ENCODE measurements around the gene CDC123. TPM values are rescaled to one million over a fixed set of nuclear protein-coding genes. Genes with fewer than 3 reads are reported as not detected.
A peak's percentile ranks its signal among the peaks of the same experiment; 100 is the strongest.
"Not testable (repeated sequence)": the region's sequence is repeated elsewhere in the genome, so short reads cannot be mapped to it uniquely, and the experiment has no call there.

The CDC123 gene
- total RNA-seq, 2 experiments from 2014 or later, result 129 to 151 TPM

DNA sequence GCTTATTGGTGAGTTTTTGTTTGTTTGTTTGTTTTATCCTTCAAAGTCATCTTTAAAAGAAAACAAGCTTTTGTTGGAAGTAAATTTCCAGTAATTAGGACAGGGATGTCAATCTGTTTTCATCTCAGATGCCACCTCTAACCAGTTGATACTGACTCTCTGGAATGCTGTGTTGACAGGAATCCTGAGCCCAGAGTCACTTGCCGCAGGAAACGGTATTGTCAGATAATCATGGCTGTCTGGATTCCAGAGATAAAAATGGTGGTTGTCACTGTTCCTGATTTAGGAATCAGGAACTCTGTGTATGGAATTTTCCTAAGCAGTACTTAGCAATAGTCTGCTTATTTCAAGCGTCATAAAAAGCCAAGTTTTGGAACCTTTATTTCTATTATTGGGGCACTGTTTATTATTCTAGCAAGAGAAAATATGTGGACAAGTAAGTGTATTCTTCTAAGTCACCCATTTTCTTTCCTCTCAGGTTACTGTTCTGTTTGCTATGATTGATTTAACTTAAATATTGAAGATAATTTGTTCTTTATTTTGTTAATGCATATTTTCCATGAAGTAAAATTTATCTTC, 39.2 kb downstream of the CDC123 start:
- no peak overlapping the region for H3K4me3 Mint-ChIP-seq
- H3K4me1 Mint-ChIP-seq, result peaks cover 4% of the 10 kb centered on the region
- H3K36me3 Mint-ChIP-seq (ENCODE audit: low read depth), result peaks cover 46% of the 10 kb centered on the region
- no peaks in the 10 kb centered on the region for H3K27me3 Mint-ChIP-seq
- no peaks in the 10 kb centered on the region for H3K9me3 Mint-ChIP-seq (ENCODE audit: low read depth)
- intact Hi-C loops (cut with DNase I, micrococcal nuclease), result no loop called here
- POLR2A ChIA-PET, result no interaction called here
- DNase-seq (no peak), ATAC-seq (no peak)
- H3K27ac Mint-ChIP-seq, result no peak overlapping the region
- CTCF ChIA-PET, result no interaction called here

DNA sequence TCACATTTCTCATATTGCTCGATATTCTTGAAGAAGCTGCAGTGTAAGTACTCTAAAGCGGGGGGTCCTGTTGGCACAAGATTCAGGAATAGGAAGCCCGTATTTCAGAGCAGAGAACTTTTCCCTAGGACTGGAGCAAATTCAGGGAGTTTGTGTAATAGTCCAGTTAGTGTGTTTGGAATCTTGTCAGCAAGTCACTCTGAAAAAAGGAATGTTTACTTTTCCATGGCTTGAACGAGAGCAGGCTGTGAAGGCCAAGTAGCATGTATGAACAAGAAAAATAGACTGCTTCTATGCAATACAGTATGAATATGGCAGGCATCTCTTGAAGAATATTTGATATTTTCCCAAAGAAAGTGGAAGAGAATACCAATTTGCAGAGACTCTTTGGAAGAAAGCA, 39.8 kb downstream of the CDC123 start:
- no peak for DNase-seq
- H3K36me3 Mint-ChIP-seq (ENCODE audit: low read depth), result peaks cover 49% of the 10 kb centered on the region
- H3K27ac Mint-ChIP-seq, result no peak overlapping the region
- peaks cover 10% of the 10 kb centered on the region for H3K4me1 Mint-ChIP-seq
- no peaks in the 10 kb centered on the region for H3K27me3 Mint-ChIP-seq
- ATAC-seq, result no peak
- intact Hi-C loops (cut with DNase I, micrococcal nuclease), result no loop called here
- POLR2A ChIA-PET, result no interaction called here
- CTCF ChIA-PET, result no interaction called here
- no peaks in the 10 kb centered on the region for H3K9me3 Mint-ChIP-seq (ENCODE audit: low read depth)
- no peak overlapping the region for H3K4me3 Mint-ChIP-seq

DNA sequence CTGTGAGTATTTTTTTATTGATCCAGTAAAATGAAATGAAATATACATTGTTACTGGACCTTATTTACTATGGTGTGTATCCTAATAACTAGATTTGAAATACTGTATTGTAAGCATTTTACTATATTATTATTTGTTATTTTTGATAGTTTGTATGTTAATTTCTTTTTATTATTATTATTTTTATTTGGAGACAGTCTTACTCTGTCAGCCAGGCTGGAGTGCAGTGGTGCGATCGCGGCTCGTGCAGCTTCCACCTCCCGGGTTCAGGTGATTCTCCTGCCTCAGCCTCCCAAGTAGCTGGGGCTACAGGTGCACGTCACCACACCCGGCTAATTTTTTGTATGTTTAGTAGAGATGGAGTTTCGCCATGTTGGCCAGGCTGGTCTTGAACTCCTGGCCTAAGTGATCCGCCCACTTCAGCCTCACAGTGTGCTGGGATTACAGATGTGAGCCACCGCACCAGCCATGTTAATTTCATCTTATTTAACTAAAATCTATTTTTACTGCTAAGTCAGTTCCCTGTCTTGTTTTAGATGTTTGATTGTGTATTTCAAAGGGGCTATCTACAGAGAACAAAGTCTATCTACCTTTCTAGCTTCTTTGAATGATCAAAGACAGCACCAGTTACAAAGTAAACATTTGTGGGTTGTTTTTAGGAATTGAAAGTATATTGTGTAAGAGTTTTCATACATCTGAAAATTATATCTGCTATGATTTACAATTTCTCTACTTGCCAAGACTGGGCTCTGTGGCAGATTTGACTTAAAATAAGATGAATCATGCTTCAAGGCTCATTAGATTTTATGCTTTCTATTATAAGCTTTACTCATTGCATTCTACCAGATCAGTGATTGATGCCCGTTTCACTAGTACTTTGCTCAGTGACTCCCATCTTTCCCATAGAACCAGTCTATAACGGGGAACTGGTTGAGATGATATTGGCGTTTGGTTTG, 41.6 kb downstream of the CDC123 start:
- DNase-seq (no peak), ATAC-seq (no peak)
- Mint-ChIP-seq H3K4me3 (no peak overlapping the region), H3K27me3 (no peaks in the 10 kb centered on the region), H3K36me3 (ENCODE audit: low read depth) (peaks cover 57% of the 10 kb centered on the region), H3K9me3 (ENCODE audit: low read depth) (no peaks in the 10 kb centered on the region), H3K27ac (no peak overlapping the region), H3K4me1 (peaks cover 27% of the 10 kb centered on the region)
- intact Hi-C loops (cut with DNase I, micrococcal nuclease), result no loop called here
- CTCF ChIA-PET, result interaction anchor here (0.5 to 1.0 kb wide), 2 partner anchors 22 to 470 kb away, joined by 3 to 4 read pairs; no protein-coding TSS in a partner anchor
- POLR2A ChIA-PET, result no interaction called here

DNA sequence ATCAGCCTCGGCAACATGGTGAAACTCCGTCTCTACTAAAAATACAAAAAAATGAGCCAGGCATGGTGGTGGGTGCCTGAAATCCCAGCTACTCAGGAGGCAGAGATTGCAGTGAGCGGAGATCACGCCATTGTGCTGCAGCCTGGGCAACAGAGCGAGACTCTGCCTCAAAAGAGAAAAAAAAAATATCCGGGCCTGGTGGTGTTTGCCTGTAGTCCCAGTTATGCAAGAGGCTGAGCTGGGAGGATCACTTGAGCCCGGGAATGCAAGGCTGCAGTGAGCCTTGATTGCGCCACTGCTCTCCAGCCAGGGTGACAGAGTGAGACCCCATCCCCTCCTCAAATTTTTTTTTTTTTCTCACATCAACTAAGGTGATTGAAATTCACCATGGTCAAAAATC, 42.8 kb downstream of the CDC123 start:
- Mint-ChIP-seq H3K4me1 (peaks cover 31% of the 10 kb centered on the region), H3K27ac (no peak overlapping the region)
- POLR2A ChIA-PET, result interaction anchor here (0.6 kb wide), 1 partner anchor 420 kb away, joined by 3 read pairs; no protein-coding TSS in a partner anchor

DNA sequence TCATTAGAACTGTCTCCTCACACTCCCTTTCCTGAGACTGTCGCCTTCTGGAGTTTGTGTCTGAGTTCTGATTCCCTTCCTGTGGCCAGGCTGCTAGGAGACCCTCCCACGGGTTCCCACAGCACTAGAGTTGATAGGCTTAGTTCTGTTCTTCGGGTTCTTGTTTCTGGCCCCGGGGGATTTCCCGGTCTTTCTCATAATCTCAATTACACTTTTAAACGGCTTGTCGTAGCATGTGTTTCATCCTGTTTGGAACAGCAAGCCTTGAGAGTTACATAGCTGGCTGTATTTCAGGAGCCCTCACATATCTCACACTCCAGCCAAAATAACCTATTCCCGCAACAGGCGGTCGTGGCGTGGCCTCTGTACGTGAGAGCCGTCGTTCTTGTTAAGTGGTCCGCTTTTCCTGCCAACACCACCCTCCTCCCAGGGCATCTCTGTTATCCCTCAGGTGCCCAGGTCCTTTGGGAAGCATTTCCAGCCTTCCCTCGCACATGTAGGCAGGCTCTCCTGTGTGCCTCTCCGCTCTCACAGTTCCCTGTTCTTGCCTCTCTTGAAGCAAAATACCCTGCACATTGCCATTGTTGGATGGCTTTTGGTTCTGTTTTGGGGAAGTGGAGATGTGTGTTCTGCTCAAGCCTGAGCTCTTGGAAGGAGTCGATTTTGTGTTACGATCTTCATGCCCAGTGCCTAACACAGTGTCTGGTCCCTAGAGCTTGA, 46.0 kb downstream of the CDC123 start:
- Mint-ChIP-seq H3K27ac (peak overlapping the region; percentile 86), H3K27me3 (no peaks in the 10 kb centered on the region), H3K4me3 (peak overlapping the region; percentile 54), H3K4me1 (peaks cover 31% of the 10 kb centered on the region), H3K9me3 (ENCODE audit: low read depth) (no peaks in the 10 kb centered on the region), H3K36me3 (ENCODE audit: low read depth) (peaks cover 61% of the 10 kb centered on the region)
- ChIA-PET POLR2A (interaction anchor here (0.6 to 0.7 kb wide), 2 partner anchors 105 to 539 kb away, joined by 3 read pairs; no protein-coding TSS in a partner anchor), CTCF (interaction anchor here (0.6 to 1.5 kb wide), 2 partner anchors 9 to 10 kb away, joined by 4 read pairs; no protein-coding TSS in a partner anchor)
- DNase-seq (peak; percentile 85), ATAC-seq (peak; percentile 95)
- intact Hi-C loops (cut with DNase I, micrococcal nuclease), result loop anchor here in 1 of 2 experiments (5.0 kb wide), 1 partner anchor 40 kb away; no protein-coding TSS in a partner anchor

More for the DNA sequence above, 42.8 kb downstream of the CDC123 start:
- ATAC-seq (no peak), DNase-seq (no peak)
- H3K4me3 Mint-ChIP-seq, result no peak overlapping the region
- H3K9me3 Mint-ChIP-seq (ENCODE audit: low read depth), result no peaks in the 10 kb centered on the region
- H3K27me3 Mint-ChIP-seq, result no peaks in the 10 kb centered on the region
- CTCF ChIA-PET, result interaction anchor here (0.9 kb wide), 1 partner anchor 109 kb away, joined by 3 read pairs; no protein-coding TSS in a partner anchor
- H3K36me3 Mint-ChIP-seq (ENCODE audit: low read depth), result peaks cover 62% of the 10 kb centered on the region
- intact Hi-C loops (cut with DNase I, micrococcal nuclease), result no loop called here

DNA sequence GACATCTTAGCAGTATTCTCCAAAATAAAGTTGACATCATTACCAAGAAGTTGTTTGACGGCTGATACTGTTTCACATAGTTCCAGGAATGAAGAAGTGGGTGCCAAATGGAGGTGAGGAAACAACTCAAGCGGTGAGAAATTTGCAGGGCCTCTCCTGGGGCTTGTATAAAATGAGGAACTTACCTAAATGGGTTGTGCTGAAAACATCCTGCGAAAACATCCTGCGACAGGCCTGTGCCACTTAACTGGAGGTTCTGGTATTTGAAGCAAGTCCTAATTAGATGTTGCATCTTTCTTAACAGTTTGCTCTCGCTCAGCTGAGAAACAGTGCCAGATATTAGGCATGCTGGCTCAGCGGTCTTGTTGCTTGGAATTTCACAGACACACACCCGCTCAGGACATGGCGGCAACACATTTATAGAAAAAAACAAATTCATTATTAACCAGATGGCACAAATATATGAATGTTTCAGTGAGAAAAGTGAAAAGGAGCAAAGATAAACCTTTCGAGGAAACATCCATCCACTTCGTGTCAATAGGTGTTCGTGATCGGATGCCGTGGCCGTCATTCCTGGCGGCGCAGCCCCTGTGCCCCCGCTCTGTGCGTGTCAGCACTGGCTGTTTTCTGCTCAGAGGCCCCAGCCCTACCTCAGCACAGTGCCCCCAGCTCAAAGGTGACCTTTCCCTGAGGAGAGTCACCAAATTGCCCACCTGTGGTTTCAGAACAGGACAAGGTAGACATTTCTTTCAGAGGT, 48.1 kb downstream of the CDC123 start:
- Mint-ChIP-seq H3K27ac (peak overlapping the region; percentile 65), H3K36me3 (ENCODE audit: low read depth) (peaks cover 60% of the 10 kb centered on the region), H3K27me3 (no peaks in the 10 kb centered on the region), H3K4me1 (peaks cover 31% of the 10 kb centered on the region), H3K4me3 (no peak overlapping the region), H3K9me3 (ENCODE audit: low read depth) (no peaks in the 10 kb centered on the region)
- intact Hi-C loops (cut with DNase I, micrococcal nuclease), result loop anchor here in 1 of 2 experiments (5.0 kb wide), 1 partner anchor 42 kb away; no protein-coding TSS in a partner anchor
- CTCF ChIA-PET, result interaction anchor here (0.6 to 1.0 kb wide), 2 partner anchors 8 to 417 kb away, joined by 3 to 4 read pairs; no protein-coding TSS in a partner anchor
- POLR2A ChIA-PET, result no interaction called here
- DNase-seq (no peak), ATAC-seq (no peak)

DNA sequence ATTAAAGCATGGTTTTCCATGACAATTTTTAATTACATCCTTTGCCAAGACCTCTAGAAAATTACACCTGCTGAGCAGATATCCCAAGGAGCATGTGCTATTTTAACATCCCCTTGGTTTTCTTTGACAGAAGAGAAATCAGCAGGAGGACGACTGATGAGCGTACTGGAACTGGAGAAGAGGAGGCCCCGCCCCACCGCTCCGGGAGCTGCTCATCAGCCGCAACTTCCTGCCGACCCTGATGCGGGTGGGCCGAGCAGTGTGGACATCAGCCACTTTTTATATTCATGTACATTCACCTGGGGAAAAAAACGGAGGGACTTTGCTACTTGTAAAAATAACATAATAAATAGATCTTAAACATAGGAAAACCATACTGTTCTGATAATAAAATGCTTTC, 54.2 kb downstream of the CDC123 start:
- Mint-ChIP-seq H3K27ac (no peak overlapping the region), H3K9me3 (ENCODE audit: low read depth) (no peaks in the 10 kb centered on the region), H3K36me3 (ENCODE audit: low read depth) (peaks cover 40% of the 10 kb centered on the region), H3K4me1 (no peaks in the 10 kb centered on the region), H3K27me3 (no peaks in the 10 kb centered on the region), H3K4me3 (no peak overlapping the region)
- CTCF ChIA-PET, result interaction anchor here (0.6 to 1.5 kb wide), 3 partner anchors 36 to 406 kb away, joined by 3 to 7 read pairs (median 4); no protein-coding TSS in a partner anchor
- ATAC-seq, result no peak
- DNase-seq, result no peak
- intact Hi-C loops (cut with DNase I, micrococcal nuclease), result no loop called here
- POLR2A ChIA-PET, result interaction anchor here (0.6 kb wide), 1 partner anchor 28 kb away, joined by 3 read pairs; no protein-coding TSS in a partner anchor

DNA sequence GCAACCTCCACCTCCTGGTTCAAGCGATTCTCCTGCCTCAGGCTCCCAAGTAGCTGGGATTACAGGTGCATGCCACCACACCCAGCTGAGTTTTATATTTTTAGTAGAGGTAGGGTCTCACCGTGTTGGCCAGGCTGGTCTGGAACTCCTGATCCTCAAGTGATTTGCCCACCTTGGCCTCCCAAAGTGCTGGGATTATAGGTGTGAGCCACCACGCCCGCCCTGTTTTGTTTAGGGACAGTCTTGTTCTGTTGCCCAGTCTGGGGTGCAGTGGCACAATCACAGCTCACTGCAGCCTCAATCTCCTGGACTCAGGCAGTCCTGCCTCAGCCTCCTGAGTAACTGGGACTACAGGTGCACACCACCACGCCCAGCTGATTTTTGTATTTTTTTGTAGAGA, 54.7 kb downstream of the CDC123 start:
- intact Hi-C loops (cut with DNase I, micrococcal nuclease); H3K27me3 Mint-ChIP-seq; ATAC-seq; H3K9me3 Mint-ChIP-seq (ENCODE audit: low read depth); DNase-seq; H3K4me1 Mint-ChIP-seq; H3K4me3 Mint-ChIP-seq; H3K27ac Mint-ChIP-seq: not testable (repeated sequence)
- CTCF ChIA-PET, result interaction anchor here (0.6 to 1.5 kb wide), 5 partner anchors 8 to 406 kb away, joined by 3 to 7 read pairs (median 3); no protein-coding TSS in a partner anchor
- H3K36me3 Mint-ChIP-seq (ENCODE audit: low read depth), result peaks cover 39% of the 10 kb centered on the region
- POLR2A ChIA-PET, result interaction anchor here (0.6 kb wide), 1 partner anchor 27 kb away, joined by 3 read pairs; no protein-coding TSS in a partner anchor

DNA sequence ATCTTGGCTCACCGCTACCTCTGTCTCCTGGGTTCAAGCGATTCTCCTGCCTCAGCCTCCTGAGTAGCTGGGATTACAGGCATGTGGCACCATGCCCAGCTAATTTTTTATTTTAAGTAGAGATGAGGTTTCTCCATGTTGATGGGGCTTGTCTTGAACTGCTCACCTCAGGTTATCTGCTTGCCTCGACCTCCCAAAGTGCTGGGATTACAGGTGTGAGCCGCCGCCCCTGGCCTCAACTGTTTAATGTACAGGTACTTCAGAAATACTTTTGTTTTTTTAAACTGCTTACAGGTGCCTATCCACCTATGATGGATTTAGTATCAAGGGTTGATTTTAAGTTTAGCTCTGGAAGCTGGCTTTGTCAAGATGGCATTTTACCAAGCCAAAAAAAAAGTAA, 55.6 kb downstream of the CDC123 start:
- no peaks in the 10 kb centered on the region for H3K4me1 Mint-ChIP-seq
- H3K9me3 Mint-ChIP-seq (ENCODE audit: low read depth), result no peaks in the 10 kb centered on the region
- H3K36me3 Mint-ChIP-seq (ENCODE audit: low read depth), result peaks cover 30% of the 10 kb centered on the region
- no peaks in the 10 kb centered on the region for H3K27me3 Mint-ChIP-seq
- DNase-seq (no peak), ATAC-seq (no peak)
- POLR2A ChIA-PET, result no interaction called here
- no peak overlapping the region for H3K4me3 Mint-ChIP-seq
- H3K27ac Mint-ChIP-seq, result no peak overlapping the region
- intact Hi-C loops (cut with DNase I, micrococcal nuclease), result no loop called here
- CTCF ChIA-PET, result interaction anchor here (0.8 to 1.5 kb wide), 5 partner anchors 9 to 405 kb away, joined by 3 to 7 read pairs (median 4); no protein-coding TSS in a partner anchor

DNA sequence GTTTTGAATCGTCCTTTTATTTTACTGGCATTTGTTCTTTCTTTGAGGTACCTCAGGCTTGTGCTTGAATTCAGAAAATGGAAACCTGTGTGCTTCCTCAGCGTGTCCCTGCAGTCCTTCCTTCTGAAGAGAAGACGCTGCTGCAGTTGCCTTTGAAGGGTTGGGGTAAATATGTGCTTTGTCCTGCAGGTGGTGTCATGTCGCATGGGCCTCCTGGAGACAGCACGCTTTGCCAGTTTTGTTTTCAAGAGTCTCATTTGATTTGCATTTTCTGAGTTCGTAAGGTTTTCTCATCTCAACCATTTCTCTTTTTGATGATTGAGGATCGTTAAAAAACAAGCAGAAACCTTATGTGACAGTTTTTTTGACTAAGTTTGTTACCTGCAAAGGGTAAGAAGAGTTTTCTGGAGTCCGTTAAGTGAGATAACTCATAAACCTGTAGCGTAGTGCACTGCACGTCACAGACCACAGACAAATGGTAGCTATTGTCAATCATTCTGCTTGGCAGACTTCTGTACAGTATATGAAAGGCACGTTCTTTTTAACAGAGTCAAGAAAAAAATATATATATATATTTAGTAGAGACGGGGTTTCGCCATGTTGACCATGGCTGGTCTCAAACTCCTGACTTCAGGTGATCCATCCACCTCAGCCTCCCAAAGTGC, 57.0 kb downstream of the CDC123 start:
- H3K27ac Mint-ChIP-seq, result no peak overlapping the region

More for the DNA sequence above, 57.0 kb downstream of the CDC123 start:
- Mint-ChIP-seq H3K4me1 (no peaks in the 10 kb centered on the region), H3K9me3 (ENCODE audit: low read depth) (no peaks in the 10 kb centered on the region), H3K27me3 (no peaks in the 10 kb centered on the region), H3K4me3 (no peak overlapping the region), H3K36me3 (ENCODE audit: low read depth) (peaks cover 19% of the 10 kb centered on the region)
- ChIA-PET CTCF (interaction anchor here (0.7 to 1.5 kb wide), 8 partner anchors 8 to 458 kb away, joined by 3 to 5 read pairs (median 4); no protein-coding TSS in a partner anchor), POLR2A (no interaction called here)
- intact Hi-C loops (cut with DNase I, micrococcal nuclease), result no loop called here
- ATAC-seq, result peak; percentile 55
- DNase-seq, result peak; percentile 45
